PC-3 (cell line): ENCODE data around the gene GALR2.
A peak's percentile ranks its signal among the peaks of the same experiment; 100 is the strongest.

ENCODE experiments used
- EZH2 ChIP-seq: fragments of 300-600 bp; sonication (generic); IDR thresholded peaks from one replicate; pipeline ENCODE4 v1.6.1; 2017; ENCODE audit warnings: antibody characterized with exemption, mild to moderate bottlenecking, low read length; ENCODE audit not compliant: unreplicated experiment
- EZH2phosphoT487 ChIP-seq: fragments of 300-600 bp; sonication (generic); IDR thresholded peaks from 2 replicates; pipeline ENCODE4 v1.6.1; 2018; ENCODE audit warnings: mild to moderate bottlenecking, antibody characterized with exemption, low read length, borderline replicate concordance
- TF ChIP-seq, protein P1 (sequence below): fragments of 300-600 bp; sonication (generic); conservative IDR thresholded peaks from 2 replicates; pipeline ENCODE4 v1.5.1; 2017; ENCODE audit warnings: antibody characterized with exemption, low read depth, mild to moderate bottlenecking, low read length

DNA sequence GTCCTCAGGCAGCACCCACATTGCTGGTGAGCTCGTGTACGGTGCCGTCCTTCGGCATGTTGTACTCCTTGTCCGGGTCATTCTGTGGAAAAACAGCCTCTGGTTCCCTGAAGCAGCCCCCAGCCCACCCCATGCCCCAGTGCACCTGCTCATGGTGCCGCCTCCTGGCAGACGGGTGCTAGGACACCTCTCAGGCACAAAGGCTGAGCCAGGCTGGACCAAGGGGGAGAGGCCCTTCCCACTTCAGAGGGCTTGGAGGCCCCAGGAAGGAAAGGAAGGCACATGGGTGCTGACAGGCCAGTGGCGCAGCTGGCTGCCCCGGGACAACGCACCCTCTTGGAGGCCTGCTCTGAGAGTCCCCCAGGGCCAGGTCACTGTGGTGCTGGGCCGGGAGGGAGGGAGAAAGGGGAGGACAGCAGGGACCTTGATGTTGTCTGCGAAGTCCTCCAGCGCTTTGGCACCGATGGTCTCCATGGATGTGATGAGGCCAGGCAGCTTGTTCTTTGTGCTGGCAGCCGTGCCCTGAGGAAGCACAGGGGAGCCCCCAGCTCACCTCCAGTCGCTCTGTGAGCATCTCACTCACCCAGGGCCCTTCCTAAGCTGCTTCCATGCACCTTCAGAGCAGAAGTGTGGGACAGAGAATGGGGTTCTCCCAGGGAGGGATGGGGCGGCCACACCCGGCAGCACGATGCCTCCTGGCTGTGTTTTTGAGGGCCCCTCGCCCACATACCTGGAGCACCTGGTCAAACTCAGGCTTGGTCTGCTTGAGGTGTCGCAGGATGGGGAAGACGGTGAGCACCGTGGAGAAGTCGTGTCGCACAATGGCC is 13.7 kb downstream of the GALR2 start:
- TF ChIP-seq EZH2phosphoT487 (no peak), EZH2 (no peak)
- TF ChIP-seq, protein P1, sequence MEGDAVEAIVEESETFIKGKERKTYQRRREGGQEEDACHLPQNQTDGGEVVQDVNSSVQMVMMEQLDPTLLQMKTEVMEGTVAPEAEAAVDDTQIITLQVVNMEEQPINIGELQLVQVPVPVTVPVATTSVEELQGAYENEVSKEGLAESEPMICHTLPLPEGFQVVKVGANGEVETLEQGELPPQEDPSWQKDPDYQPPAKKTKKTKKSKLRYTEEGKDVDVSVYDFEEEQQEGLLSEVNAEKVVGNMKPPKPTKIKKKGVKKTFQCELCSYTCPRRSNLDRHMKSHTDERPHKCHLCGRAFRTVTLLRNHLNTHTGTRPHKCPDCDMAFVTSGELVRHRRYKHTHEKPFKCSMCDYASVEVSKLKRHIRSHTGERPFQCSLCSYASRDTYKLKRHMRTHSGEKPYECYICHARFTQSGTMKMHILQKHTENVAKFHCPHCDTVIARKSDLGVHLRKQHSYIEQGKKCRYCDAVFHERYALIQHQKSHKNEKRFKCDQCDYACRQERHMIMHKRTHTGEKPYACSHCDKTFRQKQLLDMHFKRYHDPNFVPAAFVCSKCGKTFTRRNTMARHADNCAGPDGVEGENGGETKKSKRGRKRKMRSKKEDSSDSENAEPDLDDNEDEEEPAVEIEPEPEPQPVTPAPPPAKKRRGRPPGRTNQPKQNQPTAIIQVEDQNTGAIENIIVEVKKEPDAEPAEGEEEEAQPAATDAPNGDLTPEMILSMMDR, result peak; percentile 31; the same call in 1 of the 2 replicates
